ENCODE measurements around the gene ADK.

- TF ChIP-seq, protein P1, sequence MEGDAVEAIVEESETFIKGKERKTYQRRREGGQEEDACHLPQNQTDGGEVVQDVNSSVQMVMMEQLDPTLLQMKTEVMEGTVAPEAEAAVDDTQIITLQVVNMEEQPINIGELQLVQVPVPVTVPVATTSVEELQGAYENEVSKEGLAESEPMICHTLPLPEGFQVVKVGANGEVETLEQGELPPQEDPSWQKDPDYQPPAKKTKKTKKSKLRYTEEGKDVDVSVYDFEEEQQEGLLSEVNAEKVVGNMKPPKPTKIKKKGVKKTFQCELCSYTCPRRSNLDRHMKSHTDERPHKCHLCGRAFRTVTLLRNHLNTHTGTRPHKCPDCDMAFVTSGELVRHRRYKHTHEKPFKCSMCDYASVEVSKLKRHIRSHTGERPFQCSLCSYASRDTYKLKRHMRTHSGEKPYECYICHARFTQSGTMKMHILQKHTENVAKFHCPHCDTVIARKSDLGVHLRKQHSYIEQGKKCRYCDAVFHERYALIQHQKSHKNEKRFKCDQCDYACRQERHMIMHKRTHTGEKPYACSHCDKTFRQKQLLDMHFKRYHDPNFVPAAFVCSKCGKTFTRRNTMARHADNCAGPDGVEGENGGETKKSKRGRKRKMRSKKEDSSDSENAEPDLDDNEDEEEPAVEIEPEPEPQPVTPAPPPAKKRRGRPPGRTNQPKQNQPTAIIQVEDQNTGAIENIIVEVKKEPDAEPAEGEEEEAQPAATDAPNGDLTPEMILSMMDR (IDR thresholded peaks at IDR 0.05) = no peak
- TF ChIP-seq POLR2A (IDR thresholded peaks at IDR 0.05) = no peak
These were observed 155.4 kb downstream of the ADK start for GRCh38 chr10:74306227-74306982.

All from lower leg skin (tissue), 3 donors.